Adrenal gland (tissue), 5 donors: ENCODE data around the gene SHLD1.

Experiments
- CTCF ChIP-seq, 6 experiments: fragments of 450-650 bp in 4 of 6; fragments of 200-600 bp in 2 of 6; sonication (generic) in 1 of 6; IDR thresholded peaks; 1 replicate in 5 of 6; 2 replicates in 1 of 6; pipeline versions ENCODE4 v1.5.1 to v1.8.0; 2016 to 2021; ENCODE audit warnings: antibody characterized with exemption in 6 of 6, mild to moderate bottlenecking in 2 of 6, moderate library complexity in 1 of 6
- POLR2A ChIP-seq, 2 donors: fragments of 450-650 bp; IDR thresholded peaks; one replicate each; pipeline ENCODE4 v1.6.1; 2017; ENCODE audit warnings: antibody characterized with exemption in 2 of 2, mild to moderate bottlenecking in 2 of 2, moderate library complexity in 1 of 2
- donor health status: DM: no; HTN: no; CAD: no.

DNA sequence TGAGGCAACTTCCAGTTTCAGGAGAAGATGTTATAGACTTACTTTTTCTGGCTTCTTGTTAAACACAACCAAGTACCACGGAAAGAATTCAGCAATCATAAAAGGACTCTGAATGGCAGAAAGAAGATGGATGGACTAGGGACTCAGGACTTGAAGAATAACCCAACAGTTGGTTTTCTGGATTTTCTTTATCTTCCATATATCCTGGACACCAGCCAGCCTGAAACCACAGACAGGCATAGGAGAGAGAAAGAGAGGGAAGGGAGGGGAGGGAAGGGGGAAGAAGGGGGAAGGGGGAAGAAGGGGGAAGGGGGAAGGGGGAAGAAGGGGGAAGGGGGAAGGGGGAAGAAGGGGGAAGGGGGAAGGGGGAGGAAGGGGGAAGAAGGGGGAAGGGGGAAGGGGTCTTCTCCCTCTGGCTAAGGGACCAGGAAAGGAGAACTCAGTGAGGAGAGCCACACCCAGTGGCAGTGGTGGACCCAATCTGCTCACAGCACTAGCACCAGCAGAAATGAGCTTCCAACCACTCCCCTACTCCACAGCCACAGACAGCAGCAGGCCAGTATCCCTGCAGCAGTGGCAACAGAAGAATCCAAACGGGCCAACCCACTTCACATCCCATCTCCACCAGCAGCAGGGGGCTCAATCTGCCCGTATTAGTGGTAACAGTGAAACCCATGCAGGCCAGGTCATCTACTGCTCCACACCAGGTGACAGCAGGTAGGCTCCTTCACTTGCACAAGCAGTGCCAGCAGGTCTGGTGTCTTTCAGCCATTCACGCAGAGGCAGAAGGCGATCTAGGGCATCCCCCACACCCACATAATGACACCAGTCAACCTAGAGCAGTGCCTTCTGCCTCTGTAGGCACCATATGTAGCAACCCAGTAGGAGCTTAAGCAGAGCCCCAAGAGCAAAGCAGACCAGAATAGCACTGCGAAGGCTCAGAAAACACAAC, 121.5 kb downstream of the SHLD1 start:
- TF ChIP-seq CTCF (IDR thresholded peaks at IDR 0.05) (no peak), POLR2A (IDR thresholded peaks at IDR 0.05) (no peak)
